Measurements from ENCODE around the gene DCLRE1B.
"Not testable (repeated sequence)": the region's sequence is repeated elsewhere in the genome, so short reads cannot be mapped to it uniquely, and the experiment has no call there.

The DCLRE1B gene

GRCh38 chr1:113948151-113948550 lies 43.0 kb downstream of the DCLRE1B start:
- DNase-seq (ENCODE audit: low spot score) = not testable (repeated sequence)

- no peak for DNase-seq (ENCODE audit: low spot score)
Measured at GRCh38 chr1:113949007-113949406, 43.9 kb downstream of the DCLRE1B start.

- DNase-seq (ENCODE audit: low spot score) = no peak
Measured at GRCh38 chr1:113950908-113951307, 45.8 kb downstream of the DCLRE1B start.

GRCh38 chr1:113951719-113952118 lies 46.6 kb downstream of the DCLRE1B start:
- no peak for DNase-seq (ENCODE audit: low spot score)

GRCh38 chr1:113957984-113958383 lies 52.9 kb downstream of the DCLRE1B start:
- DNase-seq (ENCODE audit: low spot score) = no peak

GRCh38 chr1:113958691-113959090 lies 53.6 kb downstream of the DCLRE1B start:
- no peak for DNase-seq (ENCODE audit: low spot score)

GRCh38 chr1:113963281-113963906 lies 58.3 kb downstream of the DCLRE1B start:
- DNase-seq (ENCODE audit: low spot score) = no peak

Measured in putamen (tissue), 1 donor.